ENCODE data around the gene TBX18.

- TF ChIP-seq CTCF (IDR thresholded peaks at IDR 0.05) = peak in 1 of 4 experiments; percentile 9
- no peak for TF ChIP-seq POLR2A (IDR thresholded peaks at IDR 0.05)
Measured at GRCh38 chr6:84728602-84729001, 35.8 kb downstream of the TBX18 start.

Measured in uterus (tissue), 2 donors.